Measurements from ENCODE around the gene UTP20.

GRCh38 chr12:101276433-101276832 lies 3.5 kb upstream of the UTP20 start:
- TF ChIP-seq CTCF (IDR thresholded peaks at IDR 0.05): no peak
- TF ChIP-seq ZFX (IDR thresholded peaks at IDR 0.05; ENCODE audit: borderline replicate concordance): no peak
